RWPE2 (cell line): ENCODE measurements around the gene CCNT2.
"Not testable (repeated sequence)": the region's sequence is repeated elsewhere in the genome, so short reads cannot be mapped to it uniquely, and the experiment has no call there.

Experiments
- ATAC-seq: fragments of 200-7000 bp; cut with Tn5 transposase; 3 replicates; pipeline ENCODE4 v1.9.1; 2021; ENCODE audit warnings: low read depth
- DNase-seq: peaks from one replicate; pipeline ENCODE4 v3.0.0-alpha.2; 2020; ENCODE audit warnings: low spot score
- H3K27ac ChIP-seq: fragments of 450-650 bp; 2 replicates; pipeline ENCODE4 v1.5.1; 2017; ENCODE audit warnings: mild to moderate bottlenecking; ENCODE audit not compliant: poor library complexity, severe bottlenecking
- H3K27me3 ChIP-seq: fragments of 250-450 bp; sonication (Bioruptor Pico); 2 replicates; pipeline ENCODE4 v1.5.1; 2021; ENCODE audit warnings: mild to moderate bottlenecking, moderate library complexity; ENCODE audit not compliant: insufficient read depth, poor library complexity, severe bottlenecking
- H3K36me3 ChIP-seq: fragments of 250-450 bp; sonication (Bioruptor Pico); 2 replicates; pipeline ENCODE4 v1.5.1; 2020; ENCODE audit warnings: low read depth, mild to moderate bottlenecking, moderate library complexity
- H3K4me1 ChIP-seq: fragments of 250-450 bp; sonication (Bioruptor Pico); 2 replicates; pipeline ENCODE4 v1.5.1; 2021; ENCODE audit warnings: mild to moderate bottlenecking, moderate library complexity; ENCODE audit not compliant: insufficient read depth, poor library complexity, severe bottlenecking
- H3K4me3 ChIP-seq: fragments of 250-450 bp; sonication (Bioruptor Pico); 2 replicates; pipeline ENCODE4 v1.5.1; 2021; ENCODE audit warnings: mild to moderate bottlenecking, moderate library complexity; ENCODE audit not compliant: severe bottlenecking
- H3K9me3 ChIP-seq: fragments of 250-450 bp; sonication (Bioruptor Pico); 2 replicates; pipeline ENCODE4 v1.5.1; 2021; ENCODE audit warnings: mild to moderate bottlenecking, moderate library complexity; ENCODE audit not compliant: severe bottlenecking
- CTCF ChIP-seq: fragments of 450-650 bp; IDR thresholded peaks from one replicate; pipeline ENCODE4 v1.5.1; 2017; ENCODE audit warnings: mild to moderate bottlenecking, moderate library complexity; ENCODE audit not compliant: poor library complexity, severe bottlenecking

Gene CCNT2

DNA sequence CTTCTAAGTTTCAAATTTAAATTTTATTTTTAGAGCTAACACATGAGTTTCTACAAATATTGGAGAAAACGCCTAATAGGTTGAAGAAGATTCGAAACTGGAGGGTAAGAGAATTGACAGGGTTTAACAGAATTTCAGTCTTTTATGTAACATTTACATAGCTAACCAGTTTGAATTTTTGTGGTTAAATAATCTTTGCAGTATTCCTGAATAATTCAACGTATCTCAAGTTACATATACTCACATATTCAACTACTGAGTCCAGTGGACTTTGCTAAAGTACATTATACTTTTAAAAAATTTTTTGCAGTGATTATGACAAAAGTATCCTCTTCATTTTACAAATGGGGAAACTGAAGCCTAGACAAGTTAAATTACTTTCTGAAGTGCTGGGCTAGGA, 34.0 kb downstream of the CCNT2 start:
- Histone ChIP-seq H3K27ac (no peak overlapping the region), H3K4me3 (no peak overlapping the region), H3K9me3 (no peaks in the 10 kb centered on the region), H3K4me1 (no peaks in the 10 kb centered on the region), H3K27me3 (no peaks in the 10 kb centered on the region), H3K36me3 (peaks cover 95% of the 10 kb centered on the region)
- TF ChIP-seq CTCF = no peak
- ATAC-seq (no peak), DNase-seq (no peak)

- TF ChIP-seq CTCF = no peak
- H3K27me3 ChIP-seq = no peaks in the 10 kb centered on the region
Measured at GRCh38 chr2:134954065-134954464, 35.4 kb downstream of the CCNT2 start.

DNA sequence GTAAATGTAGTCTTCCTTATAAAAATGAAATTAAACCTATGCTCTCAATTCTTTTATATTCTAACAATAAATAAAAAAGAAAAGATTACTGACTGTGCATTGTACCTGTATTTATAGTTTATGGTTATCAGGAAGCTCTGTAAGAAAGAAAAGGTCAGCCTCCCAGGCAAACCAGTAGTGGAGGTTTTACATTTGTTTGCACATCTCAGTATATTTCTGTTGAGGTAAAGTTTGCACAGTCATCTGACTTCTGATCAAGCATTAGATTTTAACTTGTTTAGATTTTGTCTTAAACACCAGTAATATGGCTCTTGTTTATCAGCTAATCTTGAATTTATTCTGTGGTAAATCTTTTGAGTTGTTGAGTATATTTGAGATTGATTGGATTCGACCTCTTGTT, 37.1 kb downstream of the CCNT2 start:
- Histone ChIP-seq H3K9me3 (no peaks in the 10 kb centered on the region), H3K4me3 (no peak overlapping the region), H3K27ac (no peak overlapping the region), H3K4me1 (no peaks in the 10 kb centered on the region), H3K36me3 (peaks cover 68% of the 10 kb centered on the region), H3K27me3 (no peaks in the 10 kb centered on the region)
- ATAC-seq = no peak
- DNase-seq = no peak
- TF ChIP-seq CTCF = no peak

More at GRCh38 chr2:134954065-134954464, 35.4 kb downstream of the CCNT2 start:
- Histone ChIP-seq H3K4me3 (no peak overlapping the region), H3K4me1 (no peaks in the 10 kb centered on the region), H3K36me3 (peaks cover 85% of the 10 kb centered on the region), H3K27ac (no peak overlapping the region), H3K9me3 (no peaks in the 10 kb centered on the region)
- ATAC-seq (no peak), DNase-seq (no peak)

DNA sequence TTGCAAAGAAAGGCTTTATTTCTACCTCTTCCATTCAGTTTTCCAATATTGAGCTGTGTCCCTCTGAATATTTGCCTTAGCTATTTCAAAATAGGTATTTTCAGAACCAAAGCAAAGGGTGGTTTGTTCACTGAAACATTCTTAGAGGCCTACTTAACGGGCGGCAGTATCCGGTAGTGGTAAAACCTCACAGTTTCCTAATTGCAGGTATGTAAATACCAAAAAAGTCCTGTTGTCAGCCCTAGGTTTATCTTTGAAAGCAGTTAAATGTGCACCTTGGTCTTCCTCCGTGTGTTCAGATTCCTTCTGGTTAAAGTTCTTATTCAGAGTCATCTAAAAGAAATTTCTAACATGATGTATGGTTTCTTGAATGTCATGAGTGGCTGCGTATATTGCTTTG, 38.9 kb downstream of the CCNT2 start:
- Histone ChIP-seq H3K4me1 (no peaks in the 10 kb centered on the region), H3K27me3 (no peaks in the 10 kb centered on the region), H3K36me3 (peaks cover 53% of the 10 kb centered on the region), H3K27ac (no peak overlapping the region), H3K9me3 (no peaks in the 10 kb centered on the region), H3K4me3 (no peak overlapping the region)
- no peak for TF ChIP-seq CTCF
- ATAC-seq (no peak), DNase-seq (no peak)

DNA sequence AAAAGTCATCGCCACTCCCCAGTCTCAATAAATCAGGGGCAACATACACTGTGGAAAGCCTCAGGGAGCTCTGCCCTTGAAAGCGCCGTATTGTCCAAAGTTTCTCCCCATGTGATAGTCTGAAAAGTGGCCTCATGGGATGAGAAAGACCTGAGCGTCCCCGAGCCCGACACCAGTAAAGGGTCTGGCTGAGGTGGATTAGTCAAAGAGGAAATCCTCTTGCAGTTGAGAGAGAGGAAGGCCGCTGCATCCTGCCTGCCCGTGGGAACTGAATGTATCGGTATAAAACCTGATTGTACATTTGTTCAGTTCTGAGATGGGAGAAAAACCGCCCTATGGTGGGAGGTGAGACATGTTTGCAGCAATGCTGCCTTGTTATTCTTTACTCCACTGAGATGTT, 48.5 kb downstream of the CCNT2 start:
- not testable (repeated sequence) for H3K27me3 ChIP-seq, H3K4me1 ChIP-seq, H3K4me3 ChIP-seq, ATAC-seq, H3K27ac ChIP-seq, H3K36me3 ChIP-seq, DNase-seq, H3K9me3 ChIP-seq
